B cell (primary cell): Measurements from ENCODE around the gene SLC35E3. TPM values are rescaled to one million over a fixed set of nuclear protein-coding genes. Genes with fewer than 3 reads are reported as not detected.
"Not testable (repeated sequence)": the region's sequence is repeated elsewhere in the genome, so short reads cannot be mapped to it uniquely, and the experiment has no call there.

Source experiments
- ATAC-seq: fragments of 200-7000 bp; cut with Tn5 transposase; one replicate; pipeline ENCODE4 v1.10.0; 2021; ENCODE audit warnings: low read depth, mild to moderate bottlenecking, moderate number of reproducible peaks, moderate library complexity
- CTCF ChIA-PET: fragments of 350-600 bp; sonication (Branson Sonifier 250); formaldehyde crosslinking; loops from one replicate; lab custom pipeline; 2021; ENCODE audit warnings: antibody characterized with exemption, inconsistent platforms; lab: Charles Lee
- POLR2A ChIA-PET: fragments of 350-600 bp; sonication (Branson Sonifier 250); formaldehyde crosslinking; loops from one replicate; lab custom pipeline; 2021; ENCODE audit warnings: antibody characterized with exemption; lab: Charles Lee
- DNase-seq: peaks from one replicate; pipeline ENCODE4 v3.0.0; 2013
- H2AFZ ChIP-seq: 2 replicates; pipeline ENCODE4 v1.6.1; 2012; ENCODE audit warnings: mild to moderate bottlenecking, low read depth, low read length; ENCODE audit not compliant: insufficient read depth, poor library complexity, severe bottlenecking
- H3K27ac ChIP-seq, 2 donors: 1 replicate in 1 of 2; 2 replicates in 1 of 2; pipeline ENCODE4 v1.5.1; 2012 to 2013; ENCODE audit warnings: low read length in 2 of 2, mild to moderate bottlenecking in 2 of 2, moderate library complexity in 1 of 2
- H3K27me3 ChIP-seq, 4 experiments: fragments of 200-600 bp in 1 of 4; sonication (generic) in 1 of 4; replicated peaks in 1 of 4; 1 replicate in 2 of 4; 2 replicates in 2 of 4; pipeline versions ENCODE4 v1.6.1 to v1.7.0; 2013 to 2016; ENCODE audit warnings: low read length in 3 of 4, mild to moderate bottlenecking in 2 of 4, mixed read lengths in 1 of 4, moderate library complexity in 1 of 4; ENCODE audit not compliant: insufficient read depth in 4 of 4, control insufficient read depth in 3 of 4; ENCODE audit errors: control extremely low read depth in 1 of 4
- H3K36me3 ChIP-seq, 2 experiments: replicated peaks in 1 of 2; 1 replicate in 1 of 2; 2 replicates in 1 of 2; pipeline versions ENCODE4 v1.6.1 to v1.7.1; 2013; ENCODE audit warnings: low read length in 1 of 2; ENCODE audit not compliant: insufficient read depth in 2 of 2, control insufficient read depth in 1 of 2; ENCODE audit errors: control extremely low read depth in 1 of 2, extremely low read depth in 1 of 2
- H3K4me1 ChIP-seq, 2 donors: fragments of 200-600 bp in 1 of 2; sonication (generic) in 1 of 2; 1 replicate in 1 of 2; 2 replicates in 1 of 2; pipeline versions ENCODE4 v1.5.1 to v1.6.1; 2013 to 2017; ENCODE audit warnings: low read length in 2 of 2; ENCODE audit not compliant: control insufficient read depth in 2 of 2, insufficient read depth in 2 of 2
- H3K4me2 ChIP-seq: replicated peaks from 2 replicates; pipeline ENCODE3; 2012; ENCODE audit warnings: mild to moderate bottlenecking, low read depth, low read length; ENCODE audit not compliant: poor library complexity, severe bottlenecking
- H3K4me3 ChIP-seq, 5 experiments: fragments of 200-600 bp in 1 of 5; sonication (generic) in 1 of 5; 1 replicate in 3 of 5; 2 replicates in 2 of 5; pipeline versions ENCODE4 v1.5.1 to v1.7.0; 2011 to 2016; ENCODE audit warnings: low read length in 4 of 5, mild to moderate bottlenecking in 4 of 5, low read depth in 2 of 5, control low read depth in 1 of 5, moderate library complexity in 1 of 5; ENCODE audit not compliant: insufficient read depth in 1 of 5; ENCODE audit errors: control extremely low read depth in 1 of 5, extremely low read depth in 1 of 5
- H3K79me2 ChIP-seq: fragments of 200-600 bp; sonication (generic); one replicate; pipeline ENCODE4 v1.6.0; 2016; ENCODE audit warnings: low read length; ENCODE audit not compliant: control insufficient read depth, insufficient read depth
- H3K9ac ChIP-seq: fragments of 200-600 bp; sonication (generic); 2 replicates; pipeline ENCODE4 v1.6.1; 2017; ENCODE audit warnings: mild to moderate bottlenecking, low read length, moderate library complexity
- H3K9me3 ChIP-seq, 3 donors: one replicate each; pipeline versions ENCODE4 v1.6.1 to v1.7.1; 2013; ENCODE audit warnings: low read length in 2 of 3; ENCODE audit not compliant: control insufficient read depth in 2 of 3, insufficient read depth in 1 of 3; ENCODE audit errors: control extremely low read depth in 1 of 3
- H4K20me1 ChIP-seq: 2 replicates; pipeline ENCODE4 v1.6.0; 2012; ENCODE audit warnings: mild to moderate bottlenecking, low read length; ENCODE audit not compliant: insufficient read depth, control insufficient read depth, poor library complexity, severe bottlenecking
- H3K27ac Mint-ChIP-seq: one replicate; pipeline ENCODE4 v1.8.0; 2021; ENCODE audit warnings: mixed read lengths
- H3K27me3 Mint-ChIP-seq: one replicate; pipeline ENCODE4 v1.8.0; 2021; ENCODE audit warnings: mixed read lengths
- H3K4me1 Mint-ChIP-seq: one replicate; pipeline ENCODE4 v1.8.0; 2021; ENCODE audit warnings: mixed read lengths
- H3K4me3 Mint-ChIP-seq: one replicate; pipeline ENCODE4 v1.8.0; 2021; ENCODE audit warnings: mixed read lengths
- H3K9me3 Mint-ChIP-seq: one replicate; pipeline ENCODE4 v1.8.0; 2022; ENCODE audit warnings: mixed read lengths; ENCODE audit not compliant: insufficient read depth
- WGBS: methylation state at CpG from one replicate; pipeline ENCODE4 v1.1.5; 2013; ENCODE audit warnings: missing lambda C conversion rate; ENCODE audit not compliant: insufficient coverage; 5-methylcytosine and 5-hydroxymethylcytosine counted together
- intact Hi-C: fragments of 100-400 bp; cut with micrococcal nuclease; formaldehyde crosslinking; loops from one replicate; pipeline ENCODE4 v1.10.0; 2022
- polyA plus RNA-seq: library from polyadenylated mRNA; depleted of rRNA; stranded (reverse); fragments of >200 nt; gene quantifications from 2 replicates; pipeline ENCODE4 v1.2.3, GENCODE V29; 2012
- total RNA-seq, 2 donors: library from RNA; stranded (reverse); fragments of 120-200 nt in 1 of 2; gene quantifications; 1 replicate in 1 of 2; 2 replicates in 1 of 2; pipeline versions ENCODE4 v1.2.3 to v1.2.4, GENCODE V29; 2013 to 2022

SLC35E3 gene
- total and polyA plus RNA-seq, 2 donors (not counting 1 experiment from before 2014, with no cell fraction given): 7.0 to 15.1 TPM

DNA sequence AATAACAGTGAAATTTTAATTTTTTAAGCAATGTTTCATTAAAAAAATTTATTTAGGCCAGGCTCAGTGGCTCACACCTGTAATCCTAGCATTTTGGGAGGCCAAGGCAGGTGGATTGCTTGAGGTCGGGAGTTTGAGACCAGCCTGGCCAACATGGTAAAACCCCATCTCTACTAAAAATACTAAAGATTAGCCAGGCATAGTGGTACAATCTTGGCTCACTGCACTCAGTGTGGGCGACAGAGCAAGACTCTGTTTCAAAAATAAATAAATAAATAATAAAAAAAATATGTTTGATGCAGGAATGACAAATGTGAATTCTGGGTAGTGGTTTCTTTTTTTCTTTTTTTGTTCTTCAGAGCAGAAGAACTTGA lies 56.4 kb downstream of the SLC35E3 start:
- H3K9ac ChIP-seq, H3K4me2 ChIP-seq, H3K4me3 Mint-ChIP-seq, H3K27me3 Mint-ChIP-seq, CTCF ChIA-PET, H3K27ac Mint-ChIP-seq, ATAC-seq, H3K4me1 ChIP-seq, H4K20me1 ChIP-seq, H2AFZ ChIP-seq, H3K9me3 ChIP-seq, DNase-seq, H3K4me1 Mint-ChIP-seq, POLR2A ChIA-PET, H3K36me3 ChIP-seq, H3K9me3 Mint-ChIP-seq, H3K27ac ChIP-seq, H3K79me2 ChIP-seq, H3K27me3 ChIP-seq, H3K4me3 ChIP-seq: not testable (repeated sequence)
- WGBS: no CpG with 5 or more reads among the region's 2 CpGs
- intact Hi-C loops: loop anchor here (10.0 kb wide), 1 partner anchor 578 kb away; the partner anchor contains the start of gene IL26

DNA sequence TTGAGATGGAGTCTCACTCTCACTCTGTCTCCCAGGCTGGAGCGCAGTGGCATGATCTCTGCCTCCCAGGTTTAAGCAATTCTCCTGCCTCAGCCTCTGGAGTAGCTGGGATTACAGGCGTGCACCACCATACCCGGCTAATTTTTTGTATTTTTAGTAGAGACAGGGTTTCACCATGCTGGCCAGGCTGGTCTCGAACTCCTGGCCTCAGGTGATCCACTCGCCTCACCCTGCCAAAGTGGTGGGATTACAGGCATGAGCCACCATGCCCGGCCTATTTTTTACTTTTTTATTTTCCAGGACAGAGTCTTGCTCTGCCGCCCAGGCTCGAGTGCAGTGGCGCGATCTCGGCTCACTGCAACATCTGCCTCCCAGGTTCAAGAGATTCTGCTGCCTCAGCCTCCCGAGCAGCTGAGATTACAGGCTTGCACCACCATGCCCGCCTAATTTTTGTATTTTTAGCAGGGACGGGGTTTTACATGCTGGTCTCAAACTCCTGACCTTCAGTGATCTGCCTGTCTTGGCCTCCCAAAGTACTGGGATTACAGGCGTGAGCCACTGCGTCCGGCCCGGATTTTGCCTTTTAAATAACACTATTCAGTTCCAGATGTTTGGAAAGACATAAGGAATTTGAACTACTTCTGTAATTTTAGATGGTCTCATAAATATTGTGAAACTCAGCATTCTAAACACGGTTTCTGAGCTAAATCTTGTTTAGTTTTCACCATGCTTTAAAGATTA lies 57.1 kb downstream of the SLC35E3 start:
- H3K27me3 Mint-ChIP-seq, H3K36me3 ChIP-seq, H2AFZ ChIP-seq, H3K79me2 ChIP-seq, H3K9me3 ChIP-seq, H3K9ac ChIP-seq, DNase-seq, H3K27me3 ChIP-seq, H3K4me1 Mint-ChIP-seq, H3K27ac Mint-ChIP-seq, H3K4me2 ChIP-seq, ATAC-seq, H3K4me1 ChIP-seq, H4K20me1 ChIP-seq, H3K27ac ChIP-seq, H3K4me3 Mint-ChIP-seq, POLR2A ChIA-PET, H3K4me3 ChIP-seq, H3K9me3 Mint-ChIP-seq: not testable (repeated sequence)
- CTCF ChIA-PET: interaction anchor here (0.7 kb wide), 1 partner anchor 349 kb away, joined by 3 read pairs; no protein-coding TSS in a partner anchor
- WGBS: 94% methylated on average over 12 of the region's 19 CpGs
- intact Hi-C loops: loop anchor here (10.0 kb wide), 1 partner anchor 578 kb away; the partner anchor contains the start of gene IL26
